ENCODE data around the gene HEYL.
A peak's percentile ranks its signal among the peaks of the same experiment; 100 is the strongest.

DNA sequence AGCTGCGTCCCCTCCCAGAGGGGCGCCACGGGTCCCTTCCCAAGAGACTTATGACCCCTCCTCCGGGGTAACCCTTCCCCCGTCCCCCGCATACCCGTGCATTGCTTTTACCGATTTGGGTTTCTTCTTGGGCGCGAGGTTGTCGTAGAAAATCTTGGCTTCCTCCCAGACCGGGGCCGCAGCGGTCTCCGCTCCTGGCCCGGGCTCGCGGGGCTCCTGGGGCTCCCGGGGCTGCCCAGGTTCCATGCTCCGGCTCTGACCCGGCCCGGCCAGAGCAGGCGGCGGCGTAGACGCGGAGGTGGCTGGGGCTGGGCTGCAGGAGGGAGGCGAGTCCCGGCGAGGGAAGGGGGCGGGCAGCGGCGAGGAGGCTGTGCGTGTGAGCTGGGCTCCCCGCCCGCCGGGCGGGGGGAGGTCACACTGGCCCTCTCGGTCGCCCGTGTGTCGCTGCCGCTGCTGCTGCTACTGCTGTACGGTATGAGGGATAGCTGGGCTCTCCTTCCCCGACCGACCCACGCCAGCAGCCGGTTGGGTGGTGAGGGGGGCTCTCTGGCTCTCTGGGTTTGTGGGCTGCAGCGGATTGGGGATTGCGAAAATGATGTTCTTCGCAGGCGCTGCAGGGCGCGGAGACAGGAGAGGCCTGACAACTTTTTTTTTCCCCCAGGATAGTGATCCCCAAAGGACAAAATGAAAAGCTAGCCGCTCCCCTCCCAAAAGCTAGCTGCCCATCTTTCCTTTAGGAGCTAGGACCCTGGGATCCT, 32.5 kb upstream of the HEYL start, which contains the start of gene NT5C1A:
- TF ChIP-seq EZH2 (IDR thresholded peaks at IDR 0.05; ENCODE audit: insufficient read depth, poor library complexity, severe bottlenecking) = peak; percentile 58
- no peak for TF ChIP-seq EZH2phosphoT487 (IDR thresholded peaks at IDR 0.05; ENCODE audit: insufficient read depth, low read depth)
